ENCODE measurements around the gene XRRA1.
A peak's percentile ranks its signal among the peaks of the same experiment; 100 is the strongest.
"Not testable (repeated sequence)": the region's sequence is repeated elsewhere in the genome, so short reads cannot be mapped to it uniquely, and the experiment has no call there.

The XRRA1 gene, protein sequence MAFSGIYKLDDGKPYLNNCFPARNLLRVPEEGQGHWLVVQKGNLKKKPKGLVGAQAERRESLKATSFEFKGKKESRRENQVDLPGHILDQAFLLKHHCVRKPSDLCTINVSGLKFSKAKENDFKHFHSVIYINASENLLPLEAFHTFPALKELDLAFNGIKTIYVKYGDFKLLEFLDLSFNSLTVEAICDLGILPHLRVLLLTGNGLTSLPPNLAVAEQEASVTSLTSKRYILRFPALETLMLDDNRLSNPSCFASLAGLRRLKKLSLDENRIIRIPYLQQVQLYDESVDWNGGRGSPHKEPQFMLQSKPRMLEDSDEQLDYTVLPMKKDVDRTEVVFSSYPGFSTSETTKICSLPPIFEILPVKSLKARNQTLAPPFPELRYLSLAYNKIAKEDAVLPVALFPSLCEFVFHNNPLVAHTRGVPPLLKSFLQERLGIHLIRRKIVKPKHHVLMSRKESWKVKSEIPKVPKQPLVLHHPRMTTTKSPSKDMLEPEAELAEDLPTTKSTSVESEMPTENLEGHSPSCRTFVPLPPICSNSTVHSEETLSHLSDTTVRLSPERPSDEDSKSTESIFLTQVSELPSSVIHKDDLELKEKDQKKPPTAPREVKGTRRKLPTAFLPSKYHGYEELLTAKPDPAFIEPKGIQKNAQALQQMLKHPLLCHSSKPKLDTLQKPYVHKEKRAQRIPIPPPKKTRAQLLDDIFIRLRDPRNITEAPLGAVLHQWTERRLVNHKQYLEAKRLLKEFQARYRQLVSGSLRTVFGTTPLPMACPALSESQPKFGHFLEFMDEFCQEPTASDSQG

GRCh38 chr11:74948898-74949752 is at the start of gene XRRA1, which contains the start of gene SPCS2:
Gene XRRA1, minus strand, starts transcription at chr11:74949091. Its CDS starts 8,213 bp downstream, at chr11:74940878.
Gene SPCS2, plus strand, starts transcription at chr11:74949266. Its CDS starts 20 bp downstream, at chr11:74949286.
- TF ChIP-seq CTCF (conservative IDR thresholded peaks at IDR 0.05; ENCODE audit: low read length) (no peak), EZH2phosphoT487 (IDR thresholded peaks at IDR 0.05; ENCODE audit: borderline replicate concordance) (no peak)
- H3K4me3 ChIP-seq (ENCODE audit: low read length, poor library complexity, severe bottlenecking) = peak within 1 kb of the TSS; percentile 94
- no peaks in the 10 kb centered on the region for H3F3A ChIP-seq (ENCODE audit: low read depth)
- H2AFZ ChIP-seq (ENCODE audit: low read length) = peak within 1 kb of the TSS; percentile 87
- peak within 1 kb of the TSS; percentile 97 for H3K9ac ChIP-seq (ENCODE audit: low read depth, low read length, poor library complexity, severe bottlenecking)
- no peaks in the 10 kb centered on the region for H3K27me3 ChIP-seq (ENCODE audit: insufficient read depth, low read length, poor library complexity, severe bottlenecking)
- no peaks in the 10 kb centered on the region for H3K9me3 ChIP-seq (ENCODE audit: insufficient read depth, low read depth, low read length)
- H3K79me2 ChIP-seq (ENCODE audit: insufficient read depth, low read length) = peaks cover 51% of the 10 kb centered on the region
- H3K4me2 ChIP-seq (ENCODE audit: low read depth, low read length, poor library complexity, severe bottlenecking) = peak within 1 kb of the TSS; percentile 92
- peaks cover 41% of the 10 kb centered on the region for H4K20me1 ChIP-seq (ENCODE audit: insufficient read depth, low read length, poor library complexity, severe bottlenecking)
- H3K36me3 ChIP-seq (ENCODE audit: insufficient read depth, low read length) = no peaks in the 10 kb centered on the region
- no peaks in the 10 kb centered on the region for H3K9me2 ChIP-seq (replicated peaks; ENCODE audit: low read depth, low read length)
- H3K4me1 ChIP-seq (ENCODE audit: insufficient read depth, low read length, poor library complexity, severe bottlenecking) = peaks cover 45% of the 10 kb centered on the region

- H3K36me3 ChIP-seq (ENCODE audit: insufficient read depth, low read length) = peaks cover 24% of the 10 kb centered on the region; the same call in 1 of the 2 replicates
- 0 out of 2 replicates have a peak, but pooled peaks cover 5% of the 10 kb centered on the region for H3F3A ChIP-seq (ENCODE audit: low read depth)
- peak overlapping the region; percentile 88 for H3K4me2 ChIP-seq (ENCODE audit: low read depth, low read length, poor library complexity, severe bottlenecking)
- H3K9ac ChIP-seq (ENCODE audit: low read depth, low read length, poor library complexity, severe bottlenecking) = peak overlapping the region; percentile 96
- H3K79me2 ChIP-seq (ENCODE audit: insufficient read depth, low read length) = peaks cover 63% of the 10 kb centered on the region
- H3K27me3 ChIP-seq (ENCODE audit: insufficient read depth, low read length, poor library complexity, severe bottlenecking) = no peaks in the 10 kb centered on the region
- no peaks in the 10 kb centered on the region for H3K9me3 ChIP-seq (ENCODE audit: insufficient read depth, low read depth, low read length)
- H2AFZ ChIP-seq (ENCODE audit: low read length) = no peak overlapping the region
- peak overlapping the region; percentile 46 for H3K4me3 ChIP-seq (ENCODE audit: low read length, poor library complexity, severe bottlenecking)
- H3K9me2 ChIP-seq (replicated peaks; ENCODE audit: low read depth, low read length) = no peaks in the 10 kb centered on the region
- TF ChIP-seq EZH2phosphoT487 (IDR thresholded peaks at IDR 0.05; ENCODE audit: borderline replicate concordance) (no peak), CTCF (conservative IDR thresholded peaks at IDR 0.05; ENCODE audit: low read length) (no peak)
- H3K4me1 ChIP-seq (ENCODE audit: insufficient read depth, low read length, poor library complexity, severe bottlenecking) = peaks cover 43% of the 10 kb centered on the region
- H4K20me1 ChIP-seq (ENCODE audit: insufficient read depth, low read length, poor library complexity, severe bottlenecking) = peaks cover 35% of the 10 kb centered on the region
Measured at GRCh38 chr11:74992852-74993251, 44.0 kb upstream of the XRRA1 start.

DNA sequence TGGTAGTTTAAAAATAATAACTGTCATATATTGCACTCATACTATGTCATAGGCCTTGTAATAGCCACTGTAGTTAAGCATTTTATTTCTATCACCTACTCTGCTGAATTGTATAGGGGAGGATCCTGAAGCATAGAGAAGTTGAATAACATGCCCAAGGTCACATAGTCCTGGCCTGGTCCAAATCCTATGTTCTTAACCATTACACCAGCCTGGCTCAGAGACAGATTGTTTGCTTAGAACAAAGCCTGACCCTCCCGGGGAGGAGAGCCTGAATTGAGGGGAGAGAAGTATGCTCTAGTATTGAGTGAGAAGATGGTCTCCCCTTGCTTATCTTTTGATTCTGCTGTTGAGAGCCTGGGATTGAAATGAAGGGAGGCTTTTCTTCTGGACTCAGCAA is 42.0 kb upstream of the XRRA1 start:
- H3K4me2 ChIP-seq (ENCODE audit: low read depth, low read length, poor library complexity, severe bottlenecking) = peak overlapping the region; percentile 88
- H3K4me1 ChIP-seq (ENCODE audit: insufficient read depth, low read length, poor library complexity, severe bottlenecking) = peaks cover 44% of the 10 kb centered on the region
- no peaks in the 10 kb centered on the region for H3K9me2 ChIP-seq (replicated peaks; ENCODE audit: low read depth, low read length)
- H3K36me3 ChIP-seq (ENCODE audit: insufficient read depth, low read length) = peaks cover 16% of the 10 kb centered on the region; the same call in 1 of the 2 replicates
- peak overlapping the region; percentile 85 for H3K4me3 ChIP-seq (ENCODE audit: low read length, poor library complexity, severe bottlenecking)
- H3K79me2 ChIP-seq (ENCODE audit: insufficient read depth, low read length) = peaks cover 63% of the 10 kb centered on the region
- peak overlapping the region; percentile 96 for H3K9ac ChIP-seq (ENCODE audit: low read depth, low read length, poor library complexity, severe bottlenecking)
- no peak overlapping the region for H2AFZ ChIP-seq (ENCODE audit: low read length)
- no peaks in the 10 kb centered on the region for H3K9me3 ChIP-seq (ENCODE audit: insufficient read depth, low read depth, low read length)
- TF ChIP-seq CTCF (conservative IDR thresholded peaks at IDR 0.05; ENCODE audit: low read length) (no peak), EZH2phosphoT487 (IDR thresholded peaks at IDR 0.05; ENCODE audit: borderline replicate concordance) (no peak)
- no peaks in the 10 kb centered on the region for H3K27me3 ChIP-seq (ENCODE audit: insufficient read depth, low read length, poor library complexity, severe bottlenecking)
- 0 out of 2 replicates have a peak, but pooled peaks cover 5% of the 10 kb centered on the region for H3F3A ChIP-seq (ENCODE audit: low read depth)
- peaks cover 35% of the 10 kb centered on the region for H4K20me1 ChIP-seq (ENCODE audit: insufficient read depth, low read length, poor library complexity, severe bottlenecking)

GRCh38 chr11:74990150-74990549 is 41.3 kb upstream of the XRRA1 start:
- H3K36me3 ChIP-seq (ENCODE audit: insufficient read depth, low read length) = peaks cover 12% of the 10 kb centered on the region; the same call in 1 of the 2 replicates
- H3K9ac ChIP-seq (ENCODE audit: low read depth, low read length, poor library complexity, severe bottlenecking) = peak overlapping the region; percentile 96
- H4K20me1 ChIP-seq (ENCODE audit: insufficient read depth, low read length, poor library complexity, severe bottlenecking) = peaks cover 35% of the 10 kb centered on the region
- H3K9me3 ChIP-seq (ENCODE audit: insufficient read depth, low read depth, low read length); H3K9me2 ChIP-seq (replicated peaks; ENCODE audit: low read depth, low read length); H3F3A ChIP-seq (ENCODE audit: low read depth); H3K27me3 ChIP-seq (ENCODE audit: insufficient read depth, low read length, poor library complexity, severe bottlenecking); H2AFZ ChIP-seq (ENCODE audit: low read length): not testable (repeated sequence)
- peak overlapping the region; percentile 88 for H3K4me2 ChIP-seq (ENCODE audit: low read depth, low read length, poor library complexity, severe bottlenecking)
- peak overlapping the region; percentile 85 for H3K4me3 ChIP-seq (ENCODE audit: low read length, poor library complexity, severe bottlenecking)
- H3K4me1 ChIP-seq (ENCODE audit: insufficient read depth, low read length, poor library complexity, severe bottlenecking) = peaks cover 44% of the 10 kb centered on the region
- peaks cover 62% of the 10 kb centered on the region for H3K79me2 ChIP-seq (ENCODE audit: insufficient read depth, low read length)
